NCI-H2107 treated with DMSO at 0.1 percent for 48 hours (cell line): ENCODE measurements around the gene RTN4IP1.
A peak's percentile ranks its signal among the peaks of the same experiment; 100 is the strongest.
"Not testable (repeated sequence)": the region's sequence is repeated elsewhere in the genome, so short reads cannot be mapped to it uniquely, and the experiment has no call there.

ENCODE experiments used
- DNase-seq: peaks from one replicate; lab custom pipeline; 2025; ENCODE audit not compliant: unreplicated experiment; lab: John Stamatoyannopoulos, UW

Gene RTN4IP1

GRCh38 chr6:106548926-106549455, 80.3 kb downstream of the RTN4IP1 start:
- not testable (repeated sequence) for DNase-seq

- DNase-seq: no peak
Measured at GRCh38 chr6:106547601-106548453, 81.5 kb downstream of the RTN4IP1 start.

- DNase-seq: peak; percentile 15
Measured at GRCh38 chr6:106546691-106547414, 82.4 kb downstream of the RTN4IP1 start.

- no peak for DNase-seq
Measured at GRCh38 chr6:106546261-106546690, 83.0 kb downstream of the RTN4IP1 start.

GRCh38 chr6:106540907-106541306, 88.4 kb downstream of the RTN4IP1 start:
- no peak for DNase-seq

DNA sequence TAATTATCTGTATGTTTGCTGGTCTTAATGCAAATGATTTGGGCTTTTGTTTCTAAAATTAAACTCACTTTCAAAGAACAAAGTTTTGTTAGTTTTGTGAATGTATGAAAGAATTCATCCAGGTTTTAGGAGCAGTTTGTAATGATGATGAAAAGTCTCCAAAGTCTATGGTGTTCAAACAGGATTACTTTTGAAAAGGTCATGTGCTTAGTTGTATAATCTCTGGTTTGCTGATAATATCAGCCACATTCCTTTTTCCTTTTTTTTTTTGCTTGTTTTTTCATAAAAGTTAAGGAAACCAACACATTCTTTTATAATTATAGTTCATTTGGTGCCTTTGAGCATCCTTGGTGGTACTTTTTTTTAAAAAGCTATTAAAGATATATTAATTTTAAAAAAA, 88.9 kb downstream of the RTN4IP1 start:
- DNase-seq: no peak

- no peak for DNase-seq
Measured at GRCh38 chr6:106539936-106540335, 89.4 kb downstream of the RTN4IP1 start.

GRCh38 chr6:106538145-106538544, 91.2 kb downstream of the RTN4IP1 start:
- no peak for DNase-seq

DNA sequence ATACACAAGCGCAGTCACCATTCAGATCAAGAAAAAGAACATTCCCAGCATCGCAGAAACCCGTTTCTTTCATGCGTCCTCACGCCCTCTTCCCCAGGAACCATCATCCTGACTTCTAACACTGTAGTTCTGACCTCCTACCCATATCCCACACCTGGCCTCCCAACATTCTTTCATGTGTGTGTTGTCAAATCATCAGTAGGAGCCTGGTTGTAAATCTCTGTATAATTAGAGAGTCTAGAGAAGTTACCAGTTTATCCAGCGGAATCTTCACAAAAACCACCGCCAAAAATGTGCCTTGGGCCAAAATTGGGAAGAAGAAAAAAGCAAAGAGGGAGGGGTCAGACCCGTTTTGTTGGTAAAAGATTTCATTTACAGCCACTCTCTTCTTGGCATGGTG, 91.6 kb downstream of the RTN4IP1 start:
- DNase-seq: no peak

DNA sequence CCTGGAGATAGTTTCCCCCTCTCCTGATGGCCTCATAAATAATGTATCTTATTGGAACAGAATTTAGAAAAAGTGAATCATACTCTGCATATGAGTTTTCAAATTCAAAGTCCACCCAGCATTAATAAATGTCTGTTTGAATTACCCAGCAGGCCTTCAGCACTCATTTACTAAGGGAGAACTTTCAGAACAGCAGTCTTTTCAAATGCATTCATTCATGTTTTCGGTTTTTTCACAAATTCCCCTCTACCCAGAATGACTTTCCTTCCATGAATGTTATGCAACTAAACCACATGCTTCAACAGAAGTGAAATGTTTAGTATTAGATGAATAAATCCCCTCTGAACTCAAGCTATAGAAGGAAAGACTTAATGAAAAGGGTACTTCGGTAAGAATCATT, 92.4 kb downstream of the RTN4IP1 start:
- DNase-seq: no peak

DNA sequence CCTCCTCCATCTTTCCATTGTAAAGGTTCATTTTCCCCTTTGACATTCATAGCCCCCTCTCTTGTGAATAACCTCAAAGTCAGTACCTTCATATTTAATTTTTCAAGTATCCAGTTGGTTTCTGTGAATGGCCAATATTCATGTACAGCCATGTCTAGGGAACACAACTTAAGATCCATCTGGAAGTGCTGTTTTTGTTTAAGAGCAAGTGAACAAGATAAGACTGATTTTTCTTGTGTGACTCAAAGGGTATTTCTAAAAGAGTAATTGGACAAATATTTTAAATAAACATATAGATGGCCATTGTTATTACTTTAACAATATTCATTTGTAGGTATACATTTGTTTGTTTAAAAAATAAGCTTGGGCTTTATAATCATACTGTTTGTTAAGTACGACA, 92.9 kb downstream of the RTN4IP1 start:
- DNase-seq: no peak

- no peak for DNase-seq
Measured at GRCh38 chr6:106535012-106535411, 94.3 kb downstream of the RTN4IP1 start.

- no peak for DNase-seq
Measured at GRCh38 chr6:106534564-106534982, 94.7 kb downstream of the RTN4IP1 start.

DNA sequence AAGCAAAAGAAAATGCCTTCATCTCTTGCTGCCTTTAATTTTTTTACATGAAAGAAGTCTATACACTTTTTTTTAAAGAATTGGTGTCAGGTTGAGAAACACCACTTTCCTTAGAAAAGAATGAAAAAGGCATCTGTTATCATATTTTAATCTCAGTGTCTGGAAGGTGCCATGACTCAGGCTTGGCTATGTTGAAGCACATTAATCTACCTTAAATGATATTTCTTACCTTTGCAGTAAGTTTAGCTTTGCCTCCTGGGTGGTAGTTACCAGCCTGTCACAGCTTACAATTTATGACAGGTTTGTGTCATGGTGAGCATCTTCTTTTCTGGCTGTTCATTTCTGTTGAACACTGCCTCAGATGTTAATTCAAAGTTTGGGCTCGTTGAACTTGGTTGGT, 95.3 kb downstream of the RTN4IP1 start:
- no peak for DNase-seq

DNA sequence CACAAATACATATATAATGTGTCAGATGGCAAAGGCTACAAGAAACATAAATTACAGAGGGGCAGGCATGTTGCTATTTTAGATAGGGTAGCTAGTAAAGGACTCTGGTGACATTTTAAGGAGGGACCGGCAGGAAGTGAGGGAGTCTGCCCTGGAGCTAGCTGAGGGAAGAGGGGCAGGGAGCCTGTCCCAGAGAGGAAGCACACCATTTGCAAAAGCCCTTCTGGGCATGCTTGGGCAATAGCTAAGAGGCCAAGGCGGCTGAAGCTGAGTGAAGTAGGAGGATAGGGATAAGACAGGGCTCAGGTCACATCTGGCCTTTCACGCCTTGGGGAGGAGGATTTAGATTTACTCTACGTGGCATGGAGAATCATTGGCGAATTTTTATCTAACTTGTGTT, 96.2 kb downstream of the RTN4IP1 start:
- DNase-seq: no peak

DNA sequence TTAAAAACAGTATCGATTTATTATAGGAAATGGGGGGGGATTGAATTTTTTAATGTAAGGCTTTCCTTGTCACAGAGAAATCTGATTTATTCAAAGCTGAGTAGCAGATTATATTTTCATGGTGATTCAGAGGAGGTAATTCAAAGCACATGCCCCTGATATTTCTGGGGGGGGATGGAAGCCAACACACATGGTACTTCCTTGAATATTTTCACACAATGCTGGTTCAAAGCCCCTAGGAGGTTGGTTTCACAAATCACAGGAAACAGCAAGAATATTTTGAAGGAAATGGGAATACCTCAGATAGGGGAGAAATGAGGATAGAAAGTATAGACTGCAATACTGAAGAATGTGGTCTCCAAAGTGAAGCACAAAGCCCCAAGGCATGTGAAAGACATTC, 98.8 kb downstream of the RTN4IP1 start:
- no peak for DNase-seq

- no peak for DNase-seq
Measured at GRCh38 chr6:106530026-106530425, 99.3 kb downstream of the RTN4IP1 start.

DNA sequence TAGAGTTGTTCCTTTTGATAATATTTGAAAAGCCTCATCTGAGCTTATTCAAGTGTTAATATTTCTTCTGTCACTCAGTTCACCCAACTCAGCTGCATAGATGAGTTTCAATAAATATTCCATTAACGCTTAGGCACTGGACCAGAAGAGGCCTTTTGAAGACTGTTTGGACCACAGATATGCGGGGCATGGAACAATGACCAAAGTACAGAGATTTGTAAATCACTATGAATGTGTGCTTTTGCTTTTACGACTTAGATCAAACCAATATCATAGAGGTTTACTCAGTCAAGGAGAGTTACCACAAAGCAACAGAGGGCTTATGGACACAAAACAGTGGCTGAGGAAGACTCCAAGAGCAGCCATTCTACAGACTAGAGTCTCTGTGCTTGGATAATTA, 99.9 kb downstream of the RTN4IP1 start:
- no peak for DNase-seq

DNA sequence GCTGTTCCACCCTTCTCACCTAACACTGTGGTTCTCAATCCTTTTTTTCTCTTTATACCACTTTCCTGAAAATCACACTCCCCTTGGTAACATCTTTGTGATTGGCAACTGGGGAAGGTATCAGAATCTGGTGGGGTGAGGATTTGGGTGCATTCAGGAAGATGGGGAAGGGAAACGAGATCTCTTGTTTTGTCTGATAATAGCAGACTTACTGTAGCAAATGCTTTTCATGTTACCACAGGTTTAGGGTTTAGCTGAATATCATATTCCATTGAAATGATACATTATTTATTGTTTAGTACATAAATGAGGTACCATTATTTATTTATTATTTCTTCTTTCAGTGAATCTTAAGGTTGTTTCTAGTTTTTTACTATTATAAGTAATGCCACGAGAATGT, 100.8 kb downstream of the RTN4IP1 start:
- no peak for DNase-seq

DNA sequence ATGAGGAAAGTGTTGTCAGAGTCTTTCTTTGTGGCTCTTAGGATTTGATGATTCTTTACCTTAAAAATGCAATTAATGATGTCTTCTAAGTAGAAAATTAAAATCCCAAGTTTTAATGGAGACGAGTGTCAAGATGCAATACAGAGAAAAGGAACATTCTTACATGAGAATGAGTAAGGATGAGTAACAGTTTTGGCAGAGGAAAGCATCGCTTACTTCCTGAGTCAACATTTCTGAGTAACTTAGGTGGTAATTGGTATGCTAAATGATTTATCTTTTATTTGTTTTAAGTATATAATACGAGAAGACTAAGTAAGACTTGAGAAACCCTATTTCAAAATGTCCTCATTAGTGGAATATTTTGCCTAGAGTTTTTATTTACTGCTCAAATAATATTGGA, 101.3 kb downstream of the RTN4IP1 start:
- no peak for DNase-seq

GRCh38 chr6:106527117-106527516, 102.2 kb downstream of the RTN4IP1 start:
- no peak for DNase-seq

DNA sequence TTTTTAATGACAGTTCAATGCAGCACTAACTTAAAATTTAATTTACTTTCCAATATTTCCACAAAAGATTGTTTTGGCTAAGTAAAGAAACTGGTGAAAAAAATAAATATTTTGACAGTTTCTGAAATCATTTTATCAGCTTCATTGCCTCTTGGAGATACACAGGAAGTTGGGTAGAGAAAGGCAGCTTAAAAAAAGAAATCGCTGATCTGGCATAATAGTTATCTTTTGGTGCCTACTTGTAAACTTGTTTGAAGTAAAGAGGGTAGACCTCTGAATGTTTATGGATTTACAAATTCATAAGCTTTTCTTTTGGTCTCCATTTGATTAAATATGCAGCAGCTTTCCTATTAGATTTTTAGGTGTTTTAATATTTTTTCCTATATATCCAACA, 103.4 kb downstream of the RTN4IP1 start:
- no peak for DNase-seq
